Tibial nerve (tissue), 4 donors: Measurements from ENCODE around the gene TBL3. TPM values are rescaled to one million over a fixed set of nuclear protein-coding genes. Genes with fewer than 3 reads are reported as not detected.

Source experiments
- DNase-seq, 2 donors: peaks; one replicate each; pipeline ENCODE4 v3.0.0-alpha.2; 2019; ENCODE audit warnings: low spot score in 2 of 2
- H3K27ac ChIP-seq, 4 donors: fragments of 200-600 bp; sonication (generic) in 3 of 4; one replicate each; pipeline ENCODE4 v1.5.1; 2017 to 2019; ENCODE audit warnings: mild to moderate bottlenecking in 1 of 4
- H3K27me3 ChIP-seq, 2 donors: fragments of 200-600 bp; sonication (generic) in 1 of 2; one replicate each; pipeline versions ENCODE4 v1.5.1 to v1.6.0; 2017 to 2019
- H3K36me3 ChIP-seq, 3 donors: fragments of 200-600 bp; sonication (generic); one replicate each; pipeline ENCODE4 v1.5.1; 2018 to 2019
- H3K4me1 ChIP-seq, 4 donors: fragments of 200-600 bp; sonication (generic) in 3 of 4; one replicate each; pipeline ENCODE4 v1.5.1; 2017 to 2019
- H3K4me3 ChIP-seq, 4 donors: fragments of 200-600 bp; sonication (generic) in 3 of 4; one replicate each; pipeline ENCODE4 v1.5.1; 2017 to 2019; ENCODE audit warnings: mild to moderate bottlenecking in 1 of 4, moderate library complexity in 1 of 4
- H3K9me3 ChIP-seq, 4 donors: fragments of 200-600 bp; sonication (generic) in 3 of 4; one replicate each; pipeline ENCODE4 v1.5.1; 2017 to 2019
- CTCF ChIP-seq, 5 experiments: fragments of 200-600 bp in 3 of 5; fragments of 450-650 bp in 2 of 5; sonication (generic) in 3 of 5; IDR thresholded peaks; one replicate each; pipeline ENCODE4 v1.5.1; 2016 to 2019; ENCODE audit warnings: antibody characterized with exemption in 5 of 5, mild to moderate bottlenecking in 3 of 5, moderate library complexity in 2 of 5
- EP300 ChIP-seq, 2 donors: sonication (generic); formaldehyde crosslinking; IDR thresholded peaks; one replicate each; pipeline ENCODE4 v1.6.1; 2017; ENCODE audit warnings: antibody characterized with exemption in 2 of 2, mild to moderate bottlenecking in 1 of 2
- POLR2A ChIP-seq, 2 donors: fragments of 450-650 bp; IDR thresholded peaks; one replicate each; pipeline ENCODE4 v1.6.1; 2017; ENCODE audit warnings: antibody characterized with exemption in 2 of 2, mild to moderate bottlenecking in 2 of 2, moderate library complexity in 2 of 2
- WGBS, 2 donors: methylation state at CpG; one replicate each; pipeline ENCODE4 v1.1.5; 2018; 5-methylcytosine and 5-hydroxymethylcytosine counted together
- total RNA-seq, 4 donors: library from RNA; depleted of rRNA; stranded (reverse); fragments of >200 nt; gene quantifications; one replicate each; pipeline ENCODE4 v1.1.0, GENCODE V29; 2016

TBL3 gene
- total RNA-seq, 4 donors from 2014 or later, result 37.6 to 70.8 (median 46.2) TPM

- H3K4me1 ChIP-seq, result peaks cover 0 to 12% (median 6%) of the 10 kb centered on the region in 4 donors
- no peak for TF ChIP-seq CTCF (IDR thresholded peaks at IDR 0.05)
- TF ChIP-seq POLR2A (IDR thresholded peaks at IDR 0.05), result no peak
- TF ChIP-seq EP300 (IDR thresholded peaks at IDR 0.05), result no peak
- no peak overlapping the region for H3K4me3 ChIP-seq
- H3K36me3 ChIP-seq, result peaks cover 20 to 78% (median 23%) of the 10 kb centered on the region in 3 donors
- no peaks in the 10 kb centered on the region for H3K9me3 ChIP-seq
- no peak overlapping the region for H3K27ac ChIP-seq
- no peaks in the 10 kb centered on the region for H3K27me3 ChIP-seq
- WGBS, 2 donors, result 83 to 92% methylated on average over 25 to 27 of the region's 39 CpGs
- no peak for DNase-seq
Observed at GRCh38 chr16:1998852-1999801, 27.3 kb downstream of the TBL3 start.

GRCh38 chr16:1999866-2000514 lies 28.1 kb downstream of the TBL3 start:
- no peak for TF ChIP-seq CTCF (IDR thresholded peaks at IDR 0.05)
- TF ChIP-seq POLR2A (IDR thresholded peaks at IDR 0.05), result no peak
- TF ChIP-seq EP300 (IDR thresholded peaks at IDR 0.05), result no peak
- H3K4me1 ChIP-seq, result peaks cover 0 to 21% (median 14%) of the 10 kb centered on the region in 4 donors
- no peak overlapping the region for H3K27ac ChIP-seq
- no peak overlapping the region for H3K4me3 ChIP-seq
- no peaks in the 10 kb centered on the region for H3K27me3 ChIP-seq
- no peak for DNase-seq
- no peaks in the 10 kb centered on the region for H3K9me3 ChIP-seq
- WGBS, 2 donors, result 89 to 90% methylated on average over 23 of the region's 28 CpGs
- peaks cover 20 to 78% (median 23%) of the 10 kb centered on the region in 3 donors for H3K36me3 ChIP-seq

- DNase-seq, result no peak
- Histone ChIP-seq H3K27me3 (no peaks in the 10 kb centered on the region), H3K4me3 (no peak overlapping the region), H3K4me1 (peaks cover 0 to 31% (median 24%) of the 10 kb centered on the region in 4 donors), H3K9me3 (no peaks in the 10 kb centered on the region), H3K36me3 (peaks cover 20 to 76% (median 23%) of the 10 kb centered on the region in 3 donors), H3K27ac (no peak overlapping the region)
- TF ChIP-seq POLR2A (IDR thresholded peaks at IDR 0.05) (no peak), EP300 (IDR thresholded peaks at IDR 0.05) (no peak), CTCF (IDR thresholded peaks at IDR 0.05) (no peak)
- 90 to 97% methylated on average over 11 to 19 of the region's 19 CpGs for WGBS, 2 donors
Observed at GRCh38 chr16:2001035-2001434, 29.2 kb downstream of the TBL3 start.

GRCh38 chr16:2001456-2002355 lies 29.9 kb downstream of the TBL3 start:
- Histone ChIP-seq H3K4me1 (peaks cover 0 to 38% (median 30%) of the 10 kb centered on the region in 4 donors), H3K9me3 (no peaks in the 10 kb centered on the region), H3K4me3 (no peak overlapping the region), H3K27ac (no peak overlapping the region), H3K36me3 (peaks cover 20 to 69% (median 23%) of the 10 kb centered on the region in 3 donors), H3K27me3 (no peaks in the 10 kb centered on the region)
- WGBS, 2 donors, result 93 to 95% methylated on average over 46 to 52 of the region's 53 CpGs
- TF ChIP-seq POLR2A (IDR thresholded peaks at IDR 0.05) (no peak), CTCF (IDR thresholded peaks at IDR 0.05) (no peak), EP300 (IDR thresholded peaks at IDR 0.05) (no peak)
- no peak for DNase-seq
